Adrenal gland (tissue), 12 donors: ENCODE data around the gene HMGCLL1. TPM values are rescaled to one million over a fixed set of nuclear protein-coding genes. Genes with fewer than 3 reads are reported as not detected.

Experiments
- DNase-seq, 7 donors: peaks; one replicate each; pipeline ENCODE4 v3.0.0-alpha.2; 2019 to 2020
- H3K27ac ChIP-seq, 5 donors: fragments of 200-600 bp; sonication (generic) in 4 of 5; 1 replicate in 3 of 5; 2 replicates in 2 of 5; pipeline versions ENCODE4 v1.5.1 to v1.8.0; 2016 to 2020; ENCODE audit warnings: mild to moderate bottlenecking in 1 of 5
- H3K27me3 ChIP-seq: fragments of 200-600 bp; 2 replicates; pipeline ENCODE4 v1.8.0; 2021
- H3K36me3 ChIP-seq, 2 donors: fragments of 200-600 bp; replicated peaks in 1 of 2; 1 replicate in 1 of 2; 2 replicates in 1 of 2; pipeline versions ENCODE4 v1.5.1 to v1.8.0; 2018 to 2022
- H3K4me1 ChIP-seq, 2 donors: fragments of 200-600 bp; replicated peaks in 1 of 2; 1 replicate in 1 of 2; 2 replicates in 1 of 2; pipeline versions ENCODE4 v1.5.1 to v1.8.0; 2018 to 2021
- H3K4me3 ChIP-seq, 4 donors: fragments of 200-600 bp; sonication (generic) in 3 of 4; one replicate each; pipeline ENCODE4 v1.5.1; 2016 to 2018
- H3K9me3 ChIP-seq, 3 donors: fragments of 200-600 bp; sonication (generic) in 1 of 3; replicated peaks in 1 of 3; 1 replicate in 2 of 3; 2 replicates in 1 of 3; pipeline versions ENCODE4 v1.5.1 to v1.8.0; 2016 to 2021
- POLR2A ChIP-seq, 2 donors: fragments of 450-650 bp; IDR thresholded peaks; one replicate each; pipeline ENCODE4 v1.6.1; 2017; ENCODE audit warnings: antibody characterized with exemption in 2 of 2, mild to moderate bottlenecking in 2 of 2, moderate library complexity in 1 of 2
- WGBS, 4 donors: extraction: QIAGEN DNeasy Blood & Tissue Kit in 2 of 4; methylation state at CpG; one replicate each; pipeline versions ENCODE4 v1.1.5 to v1.1.7; 2013 to 2017; 5-methylcytosine and 5-hydroxymethylcytosine counted together
- intact Hi-C, 2 donors: fragments of 100-400 bp; cut with DNase I; formaldehyde crosslinking; loops; one replicate each; pipeline versions ENCODE4 v1.14.1 to v1.15.0; 2022 to 2023
- polyA plus RNA-seq, 3 donors: library from polyadenylated mRNA; stranded (reverse); fragments of 200-250 nt in 2 of 3; fragments of 350-450 nt in 1 of 3; fragmentation: Illumina TruSeq in 1 of 3; extraction: RNeasy Lipid Tissue Mini Kit (QIAGEN cat#74804) in 1 of 3; gene quantifications; one replicate each; pipeline ENCODE4 v1.2.3, GENCODE V29; 2013 to 2014
- total RNA-seq, 9 donors: library from RNA; depleted of rRNA in 4 of 9; stranded (reverse); fragments of >200 nt in 4 of 9; fragments of 120-200 nt in 1 of 9; fragmentation: NEBNext Ultra II Directional in 1 of 9; extraction: Animal tissue kit (Norgen Biotek cat#: 25700) in 1 of 9; gene quantifications; one replicate each; pipeline versions ENCODE4 v1.1.0 to v1.2.4, GENCODE V29; 2013 to 2023
- TF ChIP-seq, protein P1 (sequence below), 6 experiments: fragments of 450-650 bp in 4 of 6; fragments of 200-600 bp in 2 of 6; sonication (generic) in 1 of 6; IDR thresholded peaks; 1 replicate in 5 of 6; 2 replicates in 1 of 6; pipeline versions ENCODE4 v1.5.1 to v1.8.0; 2016 to 2021; ENCODE audit warnings: antibody characterized with exemption in 6 of 6, mild to moderate bottlenecking in 2 of 6, moderate library complexity in 1 of 6
- donor health status: healthy with polysubstance abuse.
- donor health status: Bipolar disorder and iron deficiency.
- donor health status: DM: yes; HTN: yes; CAD: no.
- donor health status: DM: no; HTN: no; CAD: no.
- donor health status: DM: no; HTN: no; CAD: no.
- donor health status: DM: yes; HTN: yes; CAD: no.

The HMGCLL1 gene
- total and polyA plus RNA-seq, 12 donors, result 0.26 to 5.2 (median 1.7) TPM; not detected in 1

DNA sequence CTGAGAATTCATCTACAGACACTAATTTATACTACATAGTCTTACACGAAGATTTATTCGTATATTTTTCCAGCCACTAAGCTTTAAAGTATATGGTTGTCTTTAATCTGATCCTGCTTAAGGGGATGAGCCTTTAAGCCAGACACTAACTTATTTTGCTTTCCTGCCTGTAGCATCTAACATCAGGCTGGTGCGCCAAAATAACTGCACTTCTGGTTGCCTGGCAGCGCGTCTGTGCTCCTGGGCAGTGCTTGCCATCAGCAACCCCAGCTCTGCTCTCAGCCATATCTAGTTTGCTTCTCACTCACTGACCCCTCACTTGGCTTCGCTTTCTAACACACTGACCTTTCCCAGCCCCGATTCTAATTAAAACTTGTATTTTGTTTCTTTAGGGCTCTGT lies 21.8 kb downstream of the HMGCLL1 start:
- no peak overlapping the region for H3K4me3 ChIP-seq
- H3K4me1 ChIP-seq, result no peaks in the 10 kb centered on the region
- H3K27ac ChIP-seq, result no peak overlapping the region
- intact Hi-C loops, result no loop called here
- 75 to 83% (median 80%) methylated on average over 7 of the region's 7 CpGs for WGBS, 4 donors
- no peak for TF ChIP-seq POLR2A (IDR thresholded peaks at IDR 0.05)
- DNase-seq, result peak in 1 of 7 donors; percentile 61
- H3K27me3 ChIP-seq, result no peaks in the 10 kb centered on the region
- H3K36me3 ChIP-seq, result no peaks in the 10 kb centered on the region
- H3K9me3 ChIP-seq, result no peaks in the 10 kb centered on the region

DNA sequence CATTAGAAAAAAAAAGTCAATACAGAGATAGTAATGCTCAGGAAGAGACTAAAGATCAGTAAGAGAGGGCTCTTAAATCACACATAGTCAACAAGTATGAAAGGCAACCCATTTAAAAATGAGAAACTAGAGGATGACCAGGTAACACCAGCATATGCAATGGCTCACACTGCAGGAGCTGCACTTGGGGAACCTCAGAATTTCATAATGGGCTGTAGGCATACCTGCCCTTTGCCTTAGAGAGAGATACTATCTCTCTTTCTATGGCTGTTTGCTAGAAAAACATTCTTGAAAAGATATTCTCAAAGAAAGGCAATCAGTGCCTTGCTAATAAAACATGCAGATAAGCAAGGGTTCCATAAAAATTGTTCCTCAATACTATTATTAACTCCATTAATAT lies 33.2 kb downstream of the HMGCLL1 start:
- Histone ChIP-seq H3K4me1 (no peaks in the 10 kb centered on the region), H3K4me3 (no peak overlapping the region), H3K27me3 (no peaks in the 10 kb centered on the region), H3K9me3 (no peaks in the 10 kb centered on the region), H3K27ac (no peak overlapping the region), H3K36me3 (no peaks in the 10 kb centered on the region)
- intact Hi-C loops, result no loop called here
- no peak for DNase-seq
- TF ChIP-seq, protein P1, sequence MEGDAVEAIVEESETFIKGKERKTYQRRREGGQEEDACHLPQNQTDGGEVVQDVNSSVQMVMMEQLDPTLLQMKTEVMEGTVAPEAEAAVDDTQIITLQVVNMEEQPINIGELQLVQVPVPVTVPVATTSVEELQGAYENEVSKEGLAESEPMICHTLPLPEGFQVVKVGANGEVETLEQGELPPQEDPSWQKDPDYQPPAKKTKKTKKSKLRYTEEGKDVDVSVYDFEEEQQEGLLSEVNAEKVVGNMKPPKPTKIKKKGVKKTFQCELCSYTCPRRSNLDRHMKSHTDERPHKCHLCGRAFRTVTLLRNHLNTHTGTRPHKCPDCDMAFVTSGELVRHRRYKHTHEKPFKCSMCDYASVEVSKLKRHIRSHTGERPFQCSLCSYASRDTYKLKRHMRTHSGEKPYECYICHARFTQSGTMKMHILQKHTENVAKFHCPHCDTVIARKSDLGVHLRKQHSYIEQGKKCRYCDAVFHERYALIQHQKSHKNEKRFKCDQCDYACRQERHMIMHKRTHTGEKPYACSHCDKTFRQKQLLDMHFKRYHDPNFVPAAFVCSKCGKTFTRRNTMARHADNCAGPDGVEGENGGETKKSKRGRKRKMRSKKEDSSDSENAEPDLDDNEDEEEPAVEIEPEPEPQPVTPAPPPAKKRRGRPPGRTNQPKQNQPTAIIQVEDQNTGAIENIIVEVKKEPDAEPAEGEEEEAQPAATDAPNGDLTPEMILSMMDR (IDR thresholded peaks at IDR 0.05), result no peak
- no peak for TF ChIP-seq POLR2A (IDR thresholded peaks at IDR 0.05)

DNA sequence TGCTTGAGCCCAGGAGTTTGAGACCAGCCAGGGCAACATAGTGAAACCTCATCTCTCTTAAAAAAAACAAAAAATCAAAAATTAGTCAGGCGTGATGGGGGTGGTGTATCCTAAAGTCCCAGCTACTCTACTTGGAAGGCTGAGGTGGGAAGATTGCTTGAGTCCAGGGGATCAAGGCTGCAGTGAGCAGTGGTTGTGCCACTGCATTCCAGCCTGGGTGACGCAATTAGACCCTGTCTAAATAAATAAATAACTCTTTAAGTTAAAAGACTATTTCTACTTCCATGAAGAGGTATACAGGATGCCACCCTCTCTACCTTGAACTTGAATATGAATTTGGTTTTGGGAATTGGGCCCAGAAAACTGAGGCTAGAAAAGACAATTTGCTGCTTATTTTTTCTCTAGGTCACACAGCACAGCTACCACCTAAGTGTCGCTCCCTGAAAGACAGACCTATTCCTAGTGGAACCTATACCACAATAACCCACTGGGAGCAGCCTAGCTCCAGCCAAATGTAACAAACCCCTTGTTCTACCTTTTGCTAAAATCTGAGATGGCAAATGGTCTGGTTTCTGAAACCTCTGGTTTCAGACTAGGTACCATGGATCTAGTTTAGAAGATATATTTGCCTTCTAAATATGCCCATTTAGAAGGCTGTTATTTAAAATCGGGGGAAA lies 35.2 kb downstream of the HMGCLL1 start:
- no peak for DNase-seq
- Histone ChIP-seq H3K4me1 (no peaks in the 10 kb centered on the region), H3K4me3 (no peak overlapping the region), H3K36me3 (no peaks in the 10 kb centered on the region), H3K27ac (no peak overlapping the region), H3K9me3 (no peaks in the 10 kb centered on the region), H3K27me3 (no peaks in the 10 kb centered on the region)
- TF ChIP-seq, protein P1 (IDR thresholded peaks at IDR 0.05), result no peak
- no peak for TF ChIP-seq POLR2A (IDR thresholded peaks at IDR 0.05)
- intact Hi-C loops, result no loop called here
- 89 to 93% (median 92%) methylated on average over 4 of the region's 4 CpGs for WGBS, 4 donors

DNA sequence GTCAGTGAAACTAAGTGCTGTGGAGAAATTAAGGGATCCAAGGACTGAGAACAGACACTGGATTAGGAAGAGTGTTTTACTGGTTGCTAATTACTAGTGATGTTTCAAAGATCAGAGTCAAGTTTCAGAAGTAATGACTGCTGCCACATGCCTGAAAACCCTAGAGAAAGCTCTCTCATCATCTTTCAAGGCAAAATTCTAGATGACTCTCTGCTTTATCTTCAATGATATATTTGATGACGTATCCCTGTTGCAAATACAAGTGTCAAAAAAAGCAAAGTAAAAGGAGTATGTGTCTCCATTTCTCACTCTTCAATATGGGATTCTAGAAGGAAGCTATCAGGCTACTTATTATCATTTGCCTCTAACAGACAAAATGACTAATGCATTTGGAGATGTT lies 38.0 kb downstream of the HMGCLL1 start:
- DNase-seq, result no peak
- no peak overlapping the region for H3K4me3 ChIP-seq
- H3K27me3 ChIP-seq, result no peaks in the 10 kb centered on the region
- TF ChIP-seq, protein P1 (IDR thresholded peaks at IDR 0.05), result no peak
- TF ChIP-seq POLR2A (IDR thresholded peaks at IDR 0.05), result no peak
- intact Hi-C loops, result no loop called here
- WGBS, 4 donors, result 57 to 68% (median 62%) methylated on average over 1 of the region's 1 CpG
- no peaks in the 10 kb centered on the region for H3K4me1 ChIP-seq
- no peaks in the 10 kb centered on the region for H3K36me3 ChIP-seq
- no peaks in the 10 kb centered on the region for H3K9me3 ChIP-seq
- no peak overlapping the region for H3K27ac ChIP-seq

DNA sequence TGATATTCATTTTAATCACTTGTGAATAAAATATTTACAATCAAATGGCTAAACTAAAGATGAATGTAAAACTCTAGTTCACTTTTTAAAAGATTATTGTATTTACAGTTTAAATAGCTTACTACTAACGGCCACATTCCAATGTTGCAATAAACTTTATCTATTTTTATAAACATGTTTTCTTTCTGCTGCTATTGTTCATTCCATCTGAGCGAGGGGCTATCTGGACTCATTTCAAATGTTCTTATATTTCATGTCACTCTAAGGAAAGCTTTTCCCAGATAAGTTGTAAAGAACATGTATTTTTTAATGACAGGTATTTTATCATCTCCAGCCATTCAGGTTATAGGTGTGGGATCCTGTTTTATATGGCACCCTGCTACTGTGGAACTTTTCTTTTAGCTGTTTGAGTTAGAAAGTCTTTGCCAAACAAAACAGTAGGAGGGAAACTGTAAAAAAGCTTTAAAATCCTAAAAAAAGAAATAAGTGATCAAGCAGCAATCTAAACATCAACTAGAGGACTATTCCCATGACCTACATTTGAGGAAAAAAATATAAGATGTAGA lies 42.5 kb downstream of the HMGCLL1 start:
- intact Hi-C loops, result no loop called here
- Histone ChIP-seq H3K9me3 (no peaks in the 10 kb centered on the region), H3K4me1 (no peaks in the 10 kb centered on the region), H3K27ac (no peak overlapping the region), H3K4me3 (no peak overlapping the region), H3K36me3 (no peaks in the 10 kb centered on the region), H3K27me3 (no peaks in the 10 kb centered on the region)
- TF ChIP-seq, protein P1 (IDR thresholded peaks at IDR 0.05), result no peak
- TF ChIP-seq POLR2A (IDR thresholded peaks at IDR 0.05), result no peak
- 37 to 51% (median 45%) methylated on average over 2 of the region's 2 CpGs for WGBS, 4 donors
- DNase-seq, result no peak
